Activated CD4-positive, alpha-beta T cell treated with anti-CD3 and anti-CD28 coated beads, Interleukin-2, amount 10 ng/mL, durations not matched to agents 24 days and 14 days (primary cell): ENCODE results near the gene THSD4. TPM values are rescaled to one million over a fixed set of nuclear protein-coding genes. Genes with fewer than 3 reads are reported as not detected.
"Not testable (repeated sequence)": the region's sequence is repeated elsewhere in the genome, so short reads cannot be mapped to it uniquely, and the experiment has no call there.

Experiments
- DNase-seq: peaks from one replicate; pipeline ENCODE4 v3.0.0; 2022
- H3K27ac Mint-ChIP-seq: one replicate; pipeline ENCODE4 v1.8.0; 2022; ENCODE audit warnings: mild to moderate bottlenecking, mixed read lengths
- H3K27me3 Mint-ChIP-seq: one replicate; pipeline ENCODE4 v1.8.0; 2022; ENCODE audit warnings: mixed read lengths
- H3K36me3 Mint-ChIP-seq: one replicate; pipeline ENCODE4 v1.8.0; 2022; ENCODE audit warnings: low read depth, mild to moderate bottlenecking, mixed read lengths
- H3K4me1 Mint-ChIP-seq: one replicate; pipeline ENCODE4 v1.8.0; 2021; ENCODE audit warnings: mixed read lengths
- H3K4me3 Mint-ChIP-seq: one replicate; pipeline ENCODE4 v1.8.0; 2022; ENCODE audit warnings: mild to moderate bottlenecking, moderate library complexity, mixed read lengths
- H3K9me3 Mint-ChIP-seq: one replicate; pipeline ENCODE4 v1.8.0; 2021; ENCODE audit warnings: mixed read lengths
- intact Hi-C: fragments of 100-400 bp; cut with micrococcal nuclease; formaldehyde crosslinking; loops from one replicate; pipeline ENCODE4 v1.15.1; 2023
- total RNA-seq: library from RNA; stranded (reverse); gene quantifications from 2 replicates; pipeline ENCODE4 v1.2.3, GENCODE V29; 2022

THSD4 gene
- total RNA-seq, 1 donor from 2014 or later, result not detected

DNA sequence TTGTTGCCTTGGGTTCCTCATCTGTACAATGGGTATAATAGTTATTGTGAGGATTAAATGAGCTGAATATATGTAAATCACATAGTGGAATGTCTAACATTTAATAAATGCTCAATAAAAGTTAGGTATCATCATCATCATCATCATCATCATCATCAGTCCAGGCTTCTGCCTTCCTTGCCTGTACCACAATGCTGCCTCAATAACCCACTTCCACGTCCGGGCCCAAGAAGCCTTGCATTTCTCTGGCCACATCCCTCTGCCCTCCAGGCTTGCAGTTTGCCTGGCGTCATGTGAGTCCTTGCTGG lies 137.4 kb downstream of the THSD4 start:
- Mint-ChIP-seq H3K9me3 (no peaks in the 10 kb centered on the region), H3K36me3 (no peaks in the 10 kb centered on the region), H3K4me3 (no peak overlapping the region), H3K27ac (no peak overlapping the region), H3K27me3 (no peaks in the 10 kb centered on the region), H3K4me1 (no peaks in the 10 kb centered on the region)
- intact Hi-C loops, result no loop called here
- DNase-seq, result no peak

DNA sequence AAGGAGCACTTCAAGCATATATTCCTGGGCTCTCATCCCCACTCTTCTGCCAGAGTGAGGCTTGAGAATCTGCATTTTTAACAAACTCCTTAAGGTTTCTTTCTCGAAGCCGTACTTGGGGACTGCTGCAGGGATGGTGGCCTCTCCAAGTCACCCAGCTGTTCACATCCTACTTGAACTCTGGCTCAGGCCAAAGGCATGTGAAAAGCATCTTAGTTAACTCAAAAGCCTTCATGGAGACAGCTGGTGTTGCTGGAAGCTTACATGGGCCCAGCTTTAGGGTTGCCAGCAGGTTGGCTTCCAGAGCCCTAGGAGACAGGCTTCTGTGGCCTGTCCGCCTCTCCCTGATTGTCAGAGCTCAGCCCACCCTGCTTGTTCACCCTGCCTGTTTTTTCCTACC lies 139.2 kb downstream of the THSD4 start:
- H3K9me3 Mint-ChIP-seq, result no peaks in the 10 kb centered on the region
- H3K4me1 Mint-ChIP-seq, result no peaks in the 10 kb centered on the region
- no peak overlapping the region for H3K27ac Mint-ChIP-seq
- no peaks in the 10 kb centered on the region for H3K36me3 Mint-ChIP-seq
- intact Hi-C loops, result no loop called here
- no peaks in the 10 kb centered on the region for H3K27me3 Mint-ChIP-seq
- H3K4me3 Mint-ChIP-seq, result no peak overlapping the region
- no peak for DNase-seq

DNA sequence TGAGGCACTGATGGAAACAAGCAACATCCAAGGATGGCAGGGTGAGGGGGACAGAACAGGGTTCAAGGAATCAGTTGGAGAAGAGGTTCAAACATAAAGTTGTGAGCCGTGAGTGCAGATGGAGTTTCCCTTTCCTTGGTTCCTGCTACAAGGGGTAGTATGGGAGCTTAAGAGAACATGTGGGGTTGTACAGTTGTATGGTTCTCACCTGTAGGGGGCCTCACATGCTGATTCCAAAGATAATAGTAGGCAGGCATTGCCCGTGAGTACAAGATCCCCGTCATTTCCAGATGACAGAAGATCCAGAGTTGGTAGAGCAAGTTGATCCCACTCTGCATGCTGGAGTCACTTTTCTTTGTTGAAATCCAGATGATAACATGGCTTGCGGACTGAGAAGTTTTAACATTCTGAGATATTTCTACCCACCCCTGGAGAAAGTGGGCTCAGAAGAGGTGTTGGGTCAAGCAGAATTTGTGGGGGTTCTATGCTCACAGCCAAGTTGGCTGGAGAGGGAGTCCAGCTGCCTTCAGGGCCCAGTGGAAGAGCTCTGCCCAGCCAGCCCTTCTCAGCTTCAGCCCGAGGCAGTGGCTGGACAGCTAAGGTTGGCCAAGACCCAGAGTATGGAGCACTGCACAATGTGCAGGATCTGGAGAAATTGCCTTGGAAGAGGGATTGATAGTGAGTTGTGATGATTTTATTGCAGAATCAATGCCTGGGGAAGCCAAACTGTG lies 141.8 kb downstream of the THSD4 start:
- H3K27me3 Mint-ChIP-seq, result no peaks in the 10 kb centered on the region
- no peaks in the 10 kb centered on the region for H3K9me3 Mint-ChIP-seq
- no peaks in the 10 kb centered on the region for H3K36me3 Mint-ChIP-seq
- no peak for DNase-seq
- no peak overlapping the region for H3K4me3 Mint-ChIP-seq
- intact Hi-C loops, result no loop called here
- no peak overlapping the region for H3K27ac Mint-ChIP-seq
- no peaks in the 10 kb centered on the region for H3K4me1 Mint-ChIP-seq

DNA sequence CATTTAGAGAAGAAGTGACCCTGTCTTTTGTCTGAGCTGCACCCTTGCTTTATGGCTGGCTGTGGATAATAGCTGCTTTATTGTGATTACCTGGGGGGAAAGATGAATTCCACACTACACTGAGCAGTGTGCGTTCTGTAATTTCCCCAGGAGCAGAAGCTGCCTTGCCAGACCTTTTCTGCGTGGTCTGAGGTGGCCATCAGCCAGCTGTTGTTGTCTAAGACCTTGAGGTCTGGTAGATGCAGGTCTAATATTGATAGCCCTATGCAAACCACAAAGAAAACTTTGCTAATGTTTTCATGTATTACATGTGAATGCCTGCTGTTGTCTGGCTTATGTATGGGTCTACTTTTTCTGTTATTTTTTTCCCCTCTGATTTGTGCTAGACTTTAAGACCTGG lies 144.6 kb downstream of the THSD4 start:
- H3K4me3 Mint-ChIP-seq, result no peak overlapping the region
- H3K27me3 Mint-ChIP-seq, result no peaks in the 10 kb centered on the region

DNA sequence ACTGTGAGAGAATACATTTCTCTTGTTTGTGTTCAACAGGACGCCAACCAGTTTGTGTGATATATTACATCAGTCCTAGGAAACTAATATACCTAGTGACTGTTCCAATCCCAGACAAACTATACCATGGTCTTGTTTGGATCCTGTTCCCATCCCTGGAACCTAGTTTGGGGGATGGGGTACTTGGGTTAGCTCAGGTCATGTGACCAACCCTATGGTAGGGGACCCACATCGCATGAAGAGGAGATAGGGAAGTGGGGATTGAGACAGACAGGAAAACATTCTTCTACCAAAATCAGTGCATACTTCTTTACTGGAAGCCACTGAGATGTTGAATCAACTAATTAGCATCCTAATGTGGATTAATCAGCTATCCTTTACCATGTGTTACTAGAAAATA lies 146.1 kb downstream of the THSD4 start:
- Mint-ChIP-seq H3K27ac (no peak overlapping the region), H3K9me3 (no peaks in the 10 kb centered on the region), H3K36me3 (no peaks in the 10 kb centered on the region), H3K4me3 (no peak overlapping the region), H3K4me1 (no peaks in the 10 kb centered on the region), H3K27me3 (no peaks in the 10 kb centered on the region)
- no peak for DNase-seq
- intact Hi-C loops, result no loop called here

More for the DNA sequence above, 144.6 kb downstream of the THSD4 start:
- no peak overlapping the region for H3K27ac Mint-ChIP-seq
- H3K4me1 Mint-ChIP-seq, result no peaks in the 10 kb centered on the region
- H3K36me3 Mint-ChIP-seq, result no peaks in the 10 kb centered on the region
- DNase-seq, result no peak
- intact Hi-C loops, result no loop called here
- no peaks in the 10 kb centered on the region for H3K9me3 Mint-ChIP-seq

DNA sequence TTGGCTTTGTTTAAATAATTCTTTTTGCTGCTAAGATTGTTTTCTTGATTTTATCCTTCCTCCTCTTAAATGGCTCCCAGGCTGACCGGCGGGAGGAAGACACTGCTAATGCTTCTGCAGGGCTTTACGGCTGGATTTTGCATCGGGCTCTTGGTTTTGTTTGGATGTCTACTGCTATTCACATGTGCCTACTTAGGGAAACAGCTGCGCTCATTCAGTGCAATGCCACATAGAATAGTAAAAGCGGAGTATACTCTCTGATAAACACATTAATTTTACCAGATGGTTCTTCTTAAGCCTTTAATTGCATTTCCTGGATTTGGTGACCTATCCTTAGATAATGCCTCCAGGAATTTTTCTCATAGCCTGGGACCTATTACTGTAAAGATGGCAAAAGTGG lies 146.6 kb downstream of the THSD4 start:
- no peak for DNase-seq
- no peaks in the 10 kb centered on the region for H3K27me3 Mint-ChIP-seq
- intact Hi-C loops, result no loop called here
- no peak overlapping the region for H3K4me3 Mint-ChIP-seq
- no peak overlapping the region for H3K27ac Mint-ChIP-seq
- no peaks in the 10 kb centered on the region for H3K36me3 Mint-ChIP-seq
- no peaks in the 10 kb centered on the region for H3K4me1 Mint-ChIP-seq
- H3K9me3 Mint-ChIP-seq, result no peaks in the 10 kb centered on the region

DNA sequence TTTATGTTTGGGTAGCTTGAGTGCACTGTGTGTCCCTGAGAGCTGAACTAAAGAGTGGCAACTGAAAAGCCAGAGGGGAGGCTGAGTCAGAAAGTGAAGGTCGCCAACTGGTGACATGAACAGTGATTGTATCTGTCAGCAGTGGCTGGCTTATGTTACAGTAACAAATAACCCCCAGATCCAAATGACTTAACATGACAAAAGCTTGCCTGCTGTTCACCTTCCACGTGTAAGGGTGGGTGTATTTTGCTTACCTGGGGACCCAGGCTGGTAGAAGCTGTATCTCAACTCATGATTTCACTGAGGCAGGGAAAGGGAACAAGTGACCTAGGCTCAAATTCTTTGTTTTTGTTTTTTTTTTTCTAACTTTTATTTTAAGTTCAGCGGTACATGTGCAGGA lies 147.3 kb downstream of the THSD4 start:
- intact Hi-C loops, result no loop called here
- no peak for DNase-seq
- no peak overlapping the region for H3K4me3 Mint-ChIP-seq
- H3K4me1 Mint-ChIP-seq, result no peaks in the 10 kb centered on the region
- H3K36me3 Mint-ChIP-seq, result no peaks in the 10 kb centered on the region
- H3K27ac Mint-ChIP-seq, result no peak overlapping the region
- no peaks in the 10 kb centered on the region for H3K9me3 Mint-ChIP-seq
- no peaks in the 10 kb centered on the region for H3K27me3 Mint-ChIP-seq

DNA sequence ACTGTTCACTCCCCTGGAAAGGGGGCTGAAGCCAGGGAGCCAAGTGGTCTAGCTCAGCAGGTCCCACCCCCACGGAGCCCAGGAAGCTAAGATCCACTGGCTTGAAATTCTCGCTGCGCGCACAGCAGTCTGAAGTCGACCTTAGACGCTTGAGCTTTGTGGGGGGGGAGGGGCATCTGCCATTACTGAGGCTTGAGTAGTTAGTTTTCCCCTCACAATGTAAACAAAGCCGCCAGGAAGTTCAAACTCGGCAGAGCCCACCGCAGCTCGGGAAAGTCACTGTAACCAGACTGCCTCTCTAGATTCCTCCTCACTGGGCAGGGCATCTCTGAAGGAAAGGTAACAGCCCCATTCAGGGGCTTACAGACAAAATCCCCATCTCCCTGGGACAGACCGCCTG lies 150.3 kb downstream of the THSD4 start:
- H3K27ac Mint-ChIP-seq, DNase-seq, H3K27me3 Mint-ChIP-seq, H3K4me1 Mint-ChIP-seq, intact Hi-C loops, H3K9me3 Mint-ChIP-seq, H3K4me3 Mint-ChIP-seq, H3K36me3 Mint-ChIP-seq: not testable (repeated sequence)

DNA sequence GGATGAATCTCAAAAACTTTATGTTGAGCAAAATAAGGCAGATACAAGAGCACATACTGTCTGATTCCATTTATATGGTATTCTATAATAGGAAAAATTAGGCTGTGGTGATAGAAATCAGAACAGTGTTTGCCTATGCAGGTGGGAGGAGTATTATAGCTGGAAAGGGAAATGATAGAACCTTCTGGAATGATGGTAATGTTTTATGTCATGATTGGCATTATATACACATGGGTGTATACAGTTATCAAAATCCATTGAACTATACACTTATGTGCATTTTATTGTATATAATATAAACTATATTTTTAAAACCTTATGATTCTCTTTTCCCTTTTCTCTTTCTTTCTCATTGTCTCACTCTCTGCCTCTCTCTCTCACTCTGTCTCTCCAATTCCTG lies 156.1 kb downstream of the THSD4 start:
- DNase-seq, result no peak
- intact Hi-C loops, result no loop called here
- H3K4me3 Mint-ChIP-seq, result no peak overlapping the region
- peaks cover 8% of the 10 kb centered on the region for H3K27me3 Mint-ChIP-seq
- H3K4me1 Mint-ChIP-seq, result no peaks in the 10 kb centered on the region
- H3K27ac Mint-ChIP-seq, result no peak overlapping the region
- peaks cover 5% of the 10 kb centered on the region for H3K9me3 Mint-ChIP-seq
- H3K36me3 Mint-ChIP-seq, result no peaks in the 10 kb centered on the region

DNA sequence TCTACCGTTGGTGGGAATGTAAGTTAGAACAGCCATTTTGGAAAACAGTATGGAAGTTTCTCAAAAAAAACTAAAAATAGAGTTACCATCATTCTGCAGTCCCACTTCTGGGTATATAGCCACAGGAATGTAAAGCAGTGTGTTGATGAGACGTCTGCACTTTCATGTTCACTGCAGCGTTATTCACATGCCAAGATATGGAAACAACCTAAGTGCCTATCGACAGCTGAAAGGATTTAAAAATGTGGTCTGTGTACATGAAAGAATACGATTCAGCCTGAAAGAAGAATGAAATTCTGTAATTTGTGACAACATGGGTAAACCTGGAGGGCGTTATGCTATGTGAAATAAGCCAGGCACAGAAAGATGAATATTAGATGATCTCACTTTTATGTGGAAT lies 157.7 kb downstream of the THSD4 start:
- Mint-ChIP-seq H3K4me1 (no peaks in the 10 kb centered on the region), H3K4me3 (no peak overlapping the region)
- no peak for DNase-seq

DNA sequence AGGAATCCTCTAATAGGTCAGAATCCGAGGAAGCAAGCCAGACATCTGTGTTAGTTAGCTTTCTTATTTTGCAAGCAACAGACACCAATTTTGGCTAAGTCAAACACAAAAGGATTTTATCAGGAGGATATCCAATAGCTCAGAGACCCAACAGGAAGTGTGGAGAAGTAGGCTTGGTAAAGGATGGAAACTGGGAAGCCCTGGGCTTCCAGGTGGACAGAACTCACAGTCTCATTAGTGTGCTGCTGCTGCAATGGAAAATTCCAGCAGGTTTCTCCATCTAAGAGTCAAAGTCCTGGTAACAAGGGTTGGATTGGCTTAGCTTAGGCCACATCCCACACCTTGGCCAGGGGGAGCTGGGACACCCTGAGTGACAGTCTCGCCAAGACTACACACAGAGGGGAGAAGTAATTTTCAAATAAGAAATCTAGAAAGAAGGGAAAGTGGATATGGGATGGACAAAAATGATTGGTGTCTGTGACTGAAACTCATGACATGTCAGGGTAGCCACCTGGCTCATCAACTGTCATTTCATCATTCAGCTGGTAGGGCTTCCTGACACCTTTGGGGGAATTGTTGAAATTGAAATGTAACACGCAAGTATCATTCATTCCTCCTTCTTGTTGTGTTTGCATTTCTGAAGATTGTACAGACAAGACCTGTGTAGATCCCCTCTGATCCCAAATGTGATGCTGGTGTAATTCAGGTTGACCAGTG lies 158.6 kb downstream of the THSD4 start:
- Mint-ChIP-seq H3K9me3 (no peaks in the 10 kb centered on the region), H3K27me3 (peaks cover 3% of the 10 kb centered on the region), H3K36me3 (no peaks in the 10 kb centered on the region), H3K27ac (no peak overlapping the region), H3K4me3 (no peak overlapping the region), H3K4me1 (no peaks in the 10 kb centered on the region)
- intact Hi-C loops, result no loop called here
- no peak for DNase-seq

More for the DNA sequence above, 157.7 kb downstream of the THSD4 start:
- Mint-ChIP-seq H3K36me3 (no peaks in the 10 kb centered on the region), H3K9me3 (peaks cover 4% of the 10 kb centered on the region), H3K27me3 (peaks cover 7% of the 10 kb centered on the region), H3K27ac (no peak overlapping the region)
- intact Hi-C loops, result no loop called here

DNA sequence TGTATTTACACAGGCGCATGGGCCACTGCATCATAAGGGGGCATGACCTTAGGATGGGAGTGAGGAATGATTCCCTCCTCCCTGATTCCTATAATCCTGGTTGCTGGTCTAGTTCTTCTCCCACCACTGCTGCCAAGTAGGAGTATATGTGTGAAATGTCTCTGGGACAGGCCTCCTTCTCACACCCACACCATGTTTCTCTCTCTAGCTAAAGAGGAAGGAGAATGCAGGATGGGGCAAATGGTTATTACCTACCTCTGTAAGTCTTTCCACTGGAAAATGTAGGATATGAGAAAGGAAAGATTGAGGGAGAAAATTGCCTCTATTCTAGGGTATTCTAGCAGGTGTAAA lies 159.2 kb downstream of the THSD4 start:
- Mint-ChIP-seq H3K27ac (no peak overlapping the region), H3K27me3 (peaks cover 3% of the 10 kb centered on the region), H3K4me3 (no peak overlapping the region), H3K4me1 (no peaks in the 10 kb centered on the region), H3K36me3 (no peaks in the 10 kb centered on the region), H3K9me3 (no peaks in the 10 kb centered on the region)
- no peak for DNase-seq
- intact Hi-C loops, result no loop called here

DNA sequence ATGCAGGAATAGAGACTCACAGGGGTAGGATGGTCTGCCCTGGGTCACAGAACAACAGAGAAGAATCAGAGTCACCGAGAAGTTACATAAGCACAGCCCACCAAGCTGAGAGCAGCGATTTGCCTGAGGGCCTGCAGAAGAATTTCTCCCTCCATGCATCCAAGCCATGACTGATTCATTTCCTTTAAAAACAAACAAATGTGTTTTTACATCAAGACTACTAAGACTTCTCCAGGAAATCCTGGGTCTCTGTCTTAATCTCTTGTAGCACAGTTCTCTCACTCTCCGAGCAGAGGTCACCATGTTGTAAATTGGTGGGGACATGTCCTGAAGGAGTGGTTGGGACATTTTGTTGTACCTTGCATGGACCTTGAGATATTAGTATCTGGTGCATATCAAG lies 159.8 kb downstream of the THSD4 start:
- DNase-seq, result no peak
- no peak overlapping the region for H3K4me3 Mint-ChIP-seq
- intact Hi-C loops, result no loop called here
- H3K9me3 Mint-ChIP-seq, result no peaks in the 10 kb centered on the region
- no peak overlapping the region for H3K27ac Mint-ChIP-seq
- no peaks in the 10 kb centered on the region for H3K36me3 Mint-ChIP-seq
- no peaks in the 10 kb centered on the region for H3K4me1 Mint-ChIP-seq
- peaks cover 3% of the 10 kb centered on the region for H3K27me3 Mint-ChIP-seq

DNA sequence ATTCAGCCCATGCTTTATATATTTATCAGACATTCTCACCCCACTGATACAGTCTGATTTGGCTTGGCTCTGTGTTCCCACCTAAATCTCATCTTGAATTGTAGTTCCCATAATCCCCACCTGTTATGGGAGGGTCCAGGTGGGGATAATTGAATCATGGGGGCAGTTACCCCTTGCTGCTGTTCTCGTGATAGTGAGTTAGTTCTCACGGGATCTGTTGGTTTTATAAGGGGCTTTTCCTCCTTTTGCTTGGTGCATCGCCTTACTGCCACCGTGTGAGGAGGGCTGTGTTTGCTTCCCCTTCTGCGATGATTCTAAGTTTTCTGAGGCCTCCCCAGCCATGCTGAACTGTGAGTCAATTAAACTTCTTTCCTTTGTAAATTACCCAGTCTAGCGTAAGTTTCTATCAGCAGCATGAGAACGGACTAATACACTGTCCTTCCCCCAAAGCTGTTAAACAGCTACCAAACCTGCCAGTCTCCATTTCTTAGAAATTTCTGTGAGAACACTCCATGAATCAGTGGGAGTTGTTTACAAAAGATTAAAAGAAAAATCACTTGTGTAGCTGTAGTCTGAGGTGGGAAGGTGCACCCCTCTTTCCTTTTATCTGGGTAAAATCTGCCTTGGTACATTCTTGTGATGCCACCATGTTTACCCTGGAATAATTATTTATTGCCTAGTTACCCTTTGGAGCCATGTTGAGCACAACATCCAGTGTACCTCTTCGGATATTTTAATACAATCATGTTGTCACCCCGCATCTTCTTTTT lies 160.5 kb downstream of the THSD4 start:
- no peaks in the 10 kb centered on the region for H3K9me3 Mint-ChIP-seq
- no peaks in the 10 kb centered on the region for H3K36me3 Mint-ChIP-seq
- peaks cover 7% of the 10 kb centered on the region for H3K27me3 Mint-ChIP-seq
- no peak overlapping the region for H3K4me3 Mint-ChIP-seq
- H3K4me1 Mint-ChIP-seq, result no peaks in the 10 kb centered on the region
- intact Hi-C loops, result no loop called here
- H3K27ac Mint-ChIP-seq, result no peak overlapping the region
- DNase-seq, result no peak
